H1 (cell line): Measurements from ENCODE around the gene GRIK4. TPM values are rescaled to one million over a fixed set of nuclear protein-coding genes. Genes with fewer than 3 reads are reported as not detected.

Experiments
- CTCF ChIA-PET: fragments of 300-600 bp; sonication (Branson Sonifier 250); formaldehyde crosslinking; loops from one replicate; lab custom pipeline; 2021; ENCODE audit not compliant: partially characterized antibody; lab: Charles Lee
- POLR2A ChIA-PET: fragments of 300-600 bp; sonication (Branson Sonifier 250); formaldehyde crosslinking; loops from one replicate; lab custom pipeline; 2021; ENCODE audit warnings: inconsistent platforms; ENCODE audit not compliant: partially characterized antibody; lab: Charles Lee
- DNase-seq, 2 experiments: peaks; one replicate each; pipeline versions ENCODE4 v3.0.0 to v3.0.0-alpha.2; 2010 to 2022; ENCODE audit warnings: low spot score in 2 of 2, low read depth in 1 of 2, mixed read lengths in 1 of 2
- FAIRE-seq: peaks from 2 replicates; lab custom pipeline; 2011; peaks lifted over from hg19 to GRCh38; lab: Jason Lieb, UNC
- H2AFZ ChIP-seq: 2 replicates; pipeline ENCODE4 v1.8.1; 2012; ENCODE audit warnings: low read length, inconsistent platforms
- H2AK5ac ChIP-seq: 2 replicates; pipeline ENCODE4 v1.6.1; 2013; ENCODE audit warnings: low read depth, low read length
- H2BK120ac ChIP-seq: replicated peaks from 2 replicates; pipeline ENCODE3; 2013; ENCODE audit warnings: low read depth, low read length, inconsistent platforms
- H2BK12ac ChIP-seq: 2 replicates; pipeline ENCODE4 v1.6.1; 2013; ENCODE audit warnings: low read depth, low read length
- H2BK15ac ChIP-seq: 2 replicates; pipeline ENCODE4 v1.6.1; 2013; ENCODE audit warnings: low read length
- H2BK20ac ChIP-seq: 2 replicates; pipeline ENCODE4 v1.6.1; 2013; ENCODE audit warnings: low read length
- H2BK5ac ChIP-seq: 2 replicates; pipeline ENCODE4 v1.6.1; 2013; ENCODE audit warnings: low read depth, low read length
- H3K14ac ChIP-seq: 2 replicates; pipeline ENCODE4 v1.6.1; 2013; ENCODE audit warnings: inconsistent platforms; ENCODE audit not compliant: insufficient read length
- H3K18ac ChIP-seq: 2 replicates; pipeline ENCODE4 v1.6.1; 2013; ENCODE audit warnings: low read length; ENCODE audit errors: extremely low read depth
- H3K23ac ChIP-seq: 2 replicates; pipeline ENCODE4 v1.6.1; 2013; ENCODE audit warnings: inconsistent platforms; ENCODE audit not compliant: insufficient read length
- H3K23me2 ChIP-seq: 2 replicates; pipeline ENCODE4 v1.6.1; 2013; ENCODE audit warnings: low read depth, low read length
- H3K27ac ChIP-seq: 2 replicates; pipeline ENCODE4 v1.6.1; 2011; ENCODE audit warnings: low read depth, low read length, inconsistent platforms
- H3K27me3 ChIP-seq, 4 experiments: replicated peaks in 1 of 4; 1 replicate in 1 of 4; 2 replicates in 3 of 4; pipeline versions ENCODE4 v1.6.1 to v1.8.1; 2011 to 2013; ENCODE audit warnings: low read length in 3 of 4, mild to moderate bottlenecking in 3 of 4, inconsistent platforms in 2 of 4, mixed read lengths in 2 of 4, moderate library complexity in 1 of 4; ENCODE audit not compliant: control insufficient read depth in 3 of 4, insufficient read depth in 3 of 4; ENCODE audit errors: extremely low read depth in 1 of 4
- H3K36me3 ChIP-seq, 4 experiments: 2 replicates each; pipeline versions ENCODE4 v1.6.1 to v1.8.1; 2011 to 2013; ENCODE audit warnings: mild to moderate bottlenecking in 4 of 4, low read length in 3 of 4, moderate library complexity in 2 of 4, control low read depth in 1 of 4, inconsistent platforms in 1 of 4; ENCODE audit not compliant: insufficient read depth in 4 of 4, control insufficient read depth in 2 of 4
- H3K4ac ChIP-seq: replicated peaks from 2 replicates; pipeline ENCODE3; 2013; ENCODE audit warnings: low read length, low read depth, mixed read lengths, inconsistent platforms; ENCODE audit not compliant: insufficient read length
- H3K4me1 ChIP-seq, 4 experiments: replicated peaks in 1 of 4; 1 replicate in 1 of 4; 2 replicates in 3 of 4; pipeline versions ENCODE4 v1.6.1 to v1.8.1; 2011 to 2013; ENCODE audit warnings: low read length in 3 of 4, inconsistent platforms in 2 of 4, mixed read lengths in 1 of 4; ENCODE audit not compliant: insufficient read depth in 4 of 4, control insufficient read depth in 3 of 4
- H3K4me2 ChIP-seq, 2 experiments: 2 replicates each; pipeline versions ENCODE4 v1.6.1 to v1.8.1; 2011 to 2013; ENCODE audit warnings: low read depth in 2 of 2, low read length in 2 of 2, control low read depth in 1 of 2, inconsistent platforms in 1 of 2, mild to moderate bottlenecking in 1 of 2; ENCODE audit not compliant: insufficient read depth in 1 of 2
- H3K4me3 ChIP-seq, 4 experiments: fragments of 200-600, 300-600 bp in 1 of 4; sonication (generic), shearing (Covaris generic), sonication (Bioruptor Twin) in 1 of 4; 2 replicates each; pipeline versions ENCODE4 v1.5.1 to v1.8.1; 2011 to 2016; ENCODE audit warnings: low read length in 4 of 4, low read depth in 3 of 4, control low read depth in 2 of 4, inconsistent platforms in 2 of 4, mild to moderate bottlenecking in 2 of 4, mixed read lengths in 1 of 4, moderate library complexity in 1 of 4; ENCODE audit not compliant: insufficient read depth in 2 of 4; ENCODE audit errors: extremely low read depth in 1 of 4
- H3K56ac ChIP-seq: replicated peaks from 2 replicates; pipeline ENCODE3; 2013; ENCODE audit warnings: low read depth, mild to moderate bottlenecking, mixed read lengths, low read length, inconsistent platforms; ENCODE audit not compliant: insufficient read length
- H3K79me1 ChIP-seq: 2 replicates; pipeline ENCODE4 v1.6.1; 2013; ENCODE audit warnings: low read depth, low read length, control low read depth
- H3K79me2 ChIP-seq, 2 experiments: 2 replicates each; pipeline versions ENCODE4 v1.6.1 to v1.8.1; 2012 to 2013; ENCODE audit warnings: low read length in 2 of 2, mild to moderate bottlenecking in 2 of 2, inconsistent platforms in 1 of 2; ENCODE audit not compliant: insufficient read depth in 2 of 2, control insufficient read depth in 1 of 2
- H3K9ac ChIP-seq, 4 experiments: replicated peaks in 1 of 4; 1 replicate in 1 of 4; 2 replicates in 3 of 4; pipeline versions ENCODE4 v1.6.1 to v1.8.1; 2011 to 2013; ENCODE audit warnings: low read depth in 3 of 4, low read length in 3 of 4, control low read depth in 2 of 4, mild to moderate bottlenecking in 2 of 4, moderate library complexity in 2 of 4, inconsistent platforms in 1 of 4; ENCODE audit errors: extremely low read depth in 1 of 4
- H3K9me3 ChIP-seq, 2 experiments: 2 replicates each; pipeline versions ENCODE4 v1.6.1 to v1.8.1; 2012 to 2013; ENCODE audit warnings: mild to moderate bottlenecking in 2 of 2, moderate library complexity in 2 of 2, control low read depth in 1 of 2, inconsistent platforms in 1 of 2, low read depth in 1 of 2, low read length in 1 of 2, mixed read lengths in 1 of 2; ENCODE audit not compliant: insufficient read depth in 2 of 2
- H4K20me1 ChIP-seq, 2 experiments: replicated peaks in 1 of 2; 2 replicates each; pipeline versions ENCODE3 to v1.8.1; 2011 to 2013; ENCODE audit warnings: inconsistent platforms in 2 of 2, low read length in 2 of 2, mild to moderate bottlenecking in 1 of 2; ENCODE audit not compliant: insufficient read depth in 2 of 2, control insufficient read depth in 1 of 2
- H4K5ac ChIP-seq: 2 replicates; pipeline ENCODE4 v1.6.1; 2013; ENCODE audit warnings: low read length, low read depth, mixed read lengths, inconsistent platforms; ENCODE audit not compliant: insufficient read length
- H4K8ac ChIP-seq: 2 replicates; pipeline ENCODE4 v1.8.0; 2013; ENCODE audit warnings: mild to moderate bottlenecking, moderate library complexity, low read length, inconsistent platforms; ENCODE audit not compliant: insufficient read depth; ENCODE audit errors: extremely low read depth
- H4K91ac ChIP-seq: replicated peaks from 2 replicates; pipeline ENCODE3; 2013; ENCODE audit warnings: low read length, mixed read lengths, inconsistent platforms; ENCODE audit not compliant: insufficient read length
- GTF2F1 ChIP-seq: IDR thresholded peaks from 2 replicates; pipeline ENCODE4 v1.6.1; 2012; ENCODE audit warnings: low read depth, low read length, improper control_type of control experiment, borderline replicate concordance
- SIRT6 ChIP-seq: IDR thresholded peaks from one replicate; pipeline ENCODE4 v1.7.1; 2012; ENCODE audit warnings: low read length, inconsistent platforms
- SRF ChIP-seq: IDR thresholded peaks from 2 replicates; pipeline ENCODE4 v1.6.1; 2011; ENCODE audit warnings: mild to moderate bottlenecking, low read depth, low read length, moderate library complexity
- whole genome bisulfite sequencing, 2 experiments: shearing (Covaris generic) in 1 of 2; methylation state at CpG; one replicate each; pipeline versions ENCODE4 v1.1.6 to v1.1.7; 2013 to 2015; ENCODE audit warnings: low lambda C conversion rate in 2 of 2, mixed read lengths in 2 of 2, inconsistent platforms in 1 of 2, low coverage in 1 of 2, missing lambda C conversion rate in 1 of 2; ENCODE audit not compliant: insufficient replicate concordance in 2 of 2, insufficient coverage in 1 of 2, insufficient read length in 1 of 2; ENCODE audit errors: extremely low coverage in 1 of 2, missing lambda C conversion rate in 1 of 2; 5-methylcytosine and 5-hydroxymethylcytosine counted together
- polyA plus RNA-seq, 7 experiments: library from polyadenylated mRNA; depleted of rRNA in 3 of 7; stranded (reverse) in 5 of 7; unstranded in 2 of 7; fragments of >200 nt in 5 of 7; fragments of 200-250 nt in 2 of 7; gene quantifications; 1 replicate in 5 of 7; 2 replicates in 1 of 7; 4 replicates in 1 of 7; pipeline versions ENCODE4 v1.2.1 to v1.2.3, GENCODE V29; 2011 to 2013; ENCODE audit warnings: missing spikeins in 2 of 7, mixed read lengths in 2 of 7
- total RNA-seq: library from RNA; stranded (reverse); fragmentation: NEBNext Ultra II Directional; extraction: Animal tissue kit (Norgen Biotek cat#: 25700); gene quantifications from 2 replicates; pipeline ENCODE4 v1.2.1, GENCODE V29; 2021

Gene GRIK4
- total and polyA plus RNA-seq, 2 of the 8 experiments (the other 6 are each of a cell fraction or from before 2014, with no cell fraction given), result 1.2 to 2.9 TPM

- Histone ChIP-seq H2AFZ (no peak overlapping the region), H3K9me3 (peaks cover 14 to 17% of the 10 kb centered on the region in 2 experiments), H3K18ac (no peak overlapping the region), H3K14ac (no peak overlapping the region), H3K23me2 (no peaks in the 10 kb centered on the region), H2BK120ac (no peak overlapping the region), H3K23ac (no peak overlapping the region), H3K4me2 (no peak overlapping the region), H2BK5ac (no peak overlapping the region), H3K4ac (no peak overlapping the region), H4K5ac (no peak overlapping the region), H3K36me3 (no peaks in the 10 kb centered on the region), H2BK12ac (no peak overlapping the region; the same call in 1 of the 2 replicates), H3K56ac (no peak overlapping the region), H3K4me3 (no peak overlapping the region), H2BK20ac (no peak overlapping the region), H3K9ac (no peak overlapping the region; a peak in 1 of 7 replicates), H2BK15ac (no peak overlapping the region), H3K79me1 (no peaks in the 10 kb centered on the region), H3K4me1 (peaks cover 0 to 10% (median 4%) of the 10 kb centered on the region in 4 experiments; a peak in 5 of 7 replicates), H3K79me2 (no peaks in the 10 kb centered on the region), H4K91ac (no peak overlapping the region), H3K27me3 (no peaks in the 10 kb centered on the region), H4K8ac (no peak overlapping the region), H4K20me1 (no peaks in the 10 kb centered on the region), H2AK5ac (no peak overlapping the region), H3K27ac (no peak overlapping the region)
- TF ChIP-seq SRF (no peak), GTF2F1 (no peak), SIRT6 (no peak)
- WGBS, 2 experiments, result 81% methylated on average over 6 of the region's 6 CpGs; no CpG with 5 or more reads in 1 of the 2 experiments
- POLR2A ChIA-PET, result no interaction called here
- DNase-seq, result no peak
- CTCF ChIA-PET, result interaction anchor here (0.6 to 14.6 kb wide), 9 partner anchors 8 to 316 kb away, joined by 3 to 155 read pairs (median 4); no protein-coding TSS in a partner anchor
- no peak for FAIRE-seq
Measured at GRCh38 chr11:120613264-120614226, 102.0 kb downstream of the GRIK4 start.
